Karpas-422 (cell line): Measurements from ENCODE around the gene ISCA1. TPM values are rescaled to one million over a fixed set of nuclear protein-coding genes. Genes with fewer than 3 reads are reported as not detected.

ENCODE experiments used
- small RNA-seq: library from RNA; depleted of rRNA; stranded (forward); fragments of <200 nt; gene quantifications from one replicate; pipeline ENCODE3, GENCODE V24; 2014
- total RNA-seq: library from RNA; depleted of rRNA; stranded (reverse); fragments of >200 nt; shearing (Covaris generic); gene quantifications from 2 replicates; pipeline ENCODE4 v1.2.3, GENCODE V29; 2014; ENCODE audit warnings: low replicate concordance; rRNA removed

The ISCA1 gene
- total RNA-seq, 1 experiment from 2014 or later, result 51.4 TPM

Small RNAs within 50 kb of the gene (small RNA-seq; reads per million reads assigned to genes)
- not detected for gene AL137849.1
- 3.6 reads per million, percentile 71 among the genes with 10 or more reads in this experiment for gene RN7SKP264

Other genes with a start within 250 kb of the ISCA1 start
- gene GOLM1, start 183.0 kb downstream of the ISCA1 start, total RNA-seq, result not detected in 2 replicates
- gene C9orf153, start 22.9 kb downstream of the ISCA1 start, total RNA-seq, result 2.9 TPM in 1 of 2 replicates, not detected in the other
- 45.0 and 51.2 TPM in 2 replicates for gene TUT7, start 71.9 kb upstream of the ISCA1 start, total RNA-seq